SIG-M5 (cell line): ENCODE measurements around the gene RIPOR2.
"Not testable (repeated sequence)": the region's sequence is repeated elsewhere in the genome, so short reads cannot be mapped to it uniquely, and the experiment has no call there.

Experiments
- DNase-seq: peaks from one replicate; lab custom pipeline; 2025; lab: John Stamatoyannopoulos, UW

Gene RIPOR2

GRCh38 chr6:24925661-24926060, 10.1 kb downstream of the RIPOR2 start:
- DNase-seq: no peak

- DNase-seq: no peak
Measured at GRCh38 chr6:24924580-24925356, 11.0 kb downstream of the RIPOR2 start.

- DNase-seq: no peak
Measured at GRCh38 chr6:24923885-24924401, 11.8 kb downstream of the RIPOR2 start.

- DNase-seq: no peak
Measured at GRCh38 chr6:24922814-24923213, 12.9 kb downstream of the RIPOR2 start.

GRCh38 chr6:24922170-24922569, 13.6 kb downstream of the RIPOR2 start:
- DNase-seq: no peak

GRCh38 chr6:24920136-24920535, 15.6 kb downstream of the RIPOR2 start:
- no peak for DNase-seq

GRCh38 chr6:24919056-24919892, 16.5 kb downstream of the RIPOR2 start:
- DNase-seq: no peak

- no peak for DNase-seq
Measured at GRCh38 chr6:24918641-24919055, 17.1 kb downstream of the RIPOR2 start.

GRCh38 chr6:24916496-24916895, 19.3 kb downstream of the RIPOR2 start:
- no peak for DNase-seq

GRCh38 chr6:24915641-24916040, 20.1 kb downstream of the RIPOR2 start:
- DNase-seq: no peak

GRCh38 chr6:24914082-24914481, 21.7 kb downstream of the RIPOR2 start:
- DNase-seq: not testable (repeated sequence)

- DNase-seq: no peak
Measured at GRCh38 chr6:24911796-24912382, 23.9 kb downstream of the RIPOR2 start.

GRCh38 chr6:24910961-24911725, 24.6 kb downstream of the RIPOR2 start:
- no peak for DNase-seq

- no peak for DNase-seq
Measured at GRCh38 chr6:24910331-24910960, 25.3 kb downstream of the RIPOR2 start.

GRCh38 chr6:24909241-24910216, 26.2 kb downstream of the RIPOR2 start:
- DNase-seq: no peak

GRCh38 chr6:24908650-24909035, 27.1 kb downstream of the RIPOR2 start:
- DNase-seq: no peak

GRCh38 chr6:24907919-24908649, 27.7 kb downstream of the RIPOR2 start:
- DNase-seq: no peak

- DNase-seq: no peak
Measured at GRCh38 chr6:24906314-24906713, 29.4 kb downstream of the RIPOR2 start.

GRCh38 chr6:24905483-24905882, 30.3 kb downstream of the RIPOR2 start:
- DNase-seq: no peak
